ENCODE data around the gene ZNF518B.
"Not testable (repeated sequence)": the region's sequence is repeated elsewhere in the genome, so short reads cannot be mapped to it uniquely, and the experiment has no call there.

Gene ZNF518B

DNA sequence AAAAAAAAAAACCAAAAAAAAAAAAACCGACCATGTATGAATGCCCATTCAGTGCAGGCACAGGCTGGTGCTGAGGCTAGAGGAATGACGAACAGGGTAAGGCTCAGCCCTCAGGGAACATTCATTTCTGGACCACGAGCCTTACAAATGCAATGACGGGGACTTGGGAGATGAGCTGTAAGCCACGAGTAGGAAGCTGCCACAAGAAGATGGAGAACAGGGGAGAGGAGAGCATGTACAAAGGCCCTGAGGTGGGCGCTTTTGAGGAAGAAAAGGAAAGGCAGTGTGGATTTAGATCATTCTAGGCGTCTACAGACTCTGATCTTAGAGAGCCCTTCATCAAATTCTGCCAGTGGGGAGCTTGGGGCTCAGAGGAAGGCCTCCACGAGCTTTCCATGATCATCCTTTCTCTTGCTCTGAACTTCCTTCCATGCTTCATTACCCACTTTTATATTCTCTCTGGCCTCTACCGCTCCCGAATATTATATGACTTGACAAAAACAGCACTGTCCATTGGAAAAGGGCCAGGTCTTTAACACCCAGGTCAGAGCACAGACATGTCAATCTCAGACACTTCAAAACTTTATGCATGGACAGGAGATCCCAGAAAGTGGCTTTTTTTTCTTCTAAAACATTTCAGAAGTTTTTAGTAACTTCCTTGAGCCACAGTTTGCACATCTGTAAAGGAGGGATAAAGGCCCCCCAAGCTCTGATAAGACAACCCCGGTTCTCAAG, 3.3 kb upstream of the ZNF518B start:
- DNase-seq: peak; percentile 3

GRCh38 chr4:10459305-10459704, 2.1 kb upstream of the ZNF518B start:
- no peak for DNase-seq

- no peak for DNase-seq
Observed at GRCh38 chr4:10458177-10458576, 951 bp upstream of the ZNF518B start.

GRCh38 chr4:10456595-10457254, 501 bp downstream of the ZNF518B start:
- DNase-seq: peak; percentile 81

- no peak for DNase-seq
Observed at GRCh38 chr4:10456260-10456594, 999 bp downstream of the ZNF518B start.

DNA sequence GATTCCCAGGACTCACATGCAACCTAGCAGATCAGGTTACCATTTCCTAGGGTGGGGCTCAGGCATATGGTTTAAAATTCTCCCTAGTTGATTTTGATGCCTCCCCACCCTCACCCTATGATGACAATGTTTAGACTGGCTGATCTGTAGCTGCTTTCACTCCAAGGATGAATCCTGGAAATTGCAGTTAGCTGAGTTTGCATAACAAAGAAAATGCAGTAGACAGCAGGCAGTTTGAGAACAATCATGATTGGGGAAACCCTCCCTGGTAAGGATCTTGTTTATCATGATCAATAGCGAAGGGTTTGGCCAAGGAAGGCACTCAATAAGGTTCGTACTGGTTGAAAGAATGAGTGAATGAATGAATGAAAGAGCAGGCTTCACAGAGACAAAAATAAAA, 2.1 kb downstream of the ZNF518B start:
- no peak for DNase-seq

- no peak for DNase-seq
Observed at GRCh38 chr4:10454726-10455125, 2.5 kb downstream of the ZNF518B start.

GRCh38 chr4:10454121-10454520, 3.1 kb downstream of the ZNF518B start:
- no peak for DNase-seq

GRCh38 chr4:10448991-10449390, 8.2 kb downstream of the ZNF518B start:
- no peak for DNase-seq

- no peak for DNase-seq
Observed at GRCh38 chr4:10442976-10443375, 14.2 kb downstream of the ZNF518B start.

GRCh38 chr4:10441512-10441911, 15.7 kb downstream of the ZNF518B start:
- DNase-seq: no peak

DNA sequence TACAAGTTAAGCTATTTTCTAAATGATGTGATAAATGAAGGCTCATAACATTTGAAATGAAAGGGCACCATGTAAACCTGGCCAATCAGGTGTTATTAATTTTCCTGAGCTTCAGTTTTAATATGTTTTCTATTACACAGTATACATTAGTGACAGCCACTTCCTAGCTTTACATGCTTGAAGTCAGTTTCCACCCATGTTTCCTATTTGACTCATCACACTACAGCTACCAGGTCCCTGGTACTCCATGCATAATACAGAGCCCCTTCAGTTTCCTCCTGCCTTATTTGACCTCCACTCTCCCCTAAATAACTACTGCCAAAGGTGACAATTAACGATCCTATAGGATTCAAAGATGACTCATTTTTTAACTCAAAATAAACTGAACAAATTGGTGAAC, 18.3 kb downstream of the ZNF518B start:
- no peak for DNase-seq

DNA sequence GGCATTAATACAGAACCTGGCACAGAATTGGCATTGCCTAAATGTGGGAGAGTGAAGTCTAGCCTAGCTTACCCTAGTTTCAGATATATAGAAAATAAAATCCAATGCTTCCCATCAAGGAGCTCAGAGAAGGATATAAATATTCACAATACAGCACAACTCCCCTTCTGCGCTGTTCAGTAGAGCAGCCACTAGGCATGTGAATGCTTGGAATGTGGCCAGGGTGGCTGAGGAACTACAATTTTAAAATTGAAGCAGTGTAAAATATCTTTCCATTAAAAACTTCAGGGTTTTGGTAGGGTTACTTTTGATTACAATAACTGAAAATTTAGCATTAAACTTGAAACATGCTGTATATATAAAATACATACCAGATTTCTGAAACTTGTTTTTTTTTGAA, 19.5 kb downstream of the ZNF518B start:
- no peak for DNase-seq

DNA sequence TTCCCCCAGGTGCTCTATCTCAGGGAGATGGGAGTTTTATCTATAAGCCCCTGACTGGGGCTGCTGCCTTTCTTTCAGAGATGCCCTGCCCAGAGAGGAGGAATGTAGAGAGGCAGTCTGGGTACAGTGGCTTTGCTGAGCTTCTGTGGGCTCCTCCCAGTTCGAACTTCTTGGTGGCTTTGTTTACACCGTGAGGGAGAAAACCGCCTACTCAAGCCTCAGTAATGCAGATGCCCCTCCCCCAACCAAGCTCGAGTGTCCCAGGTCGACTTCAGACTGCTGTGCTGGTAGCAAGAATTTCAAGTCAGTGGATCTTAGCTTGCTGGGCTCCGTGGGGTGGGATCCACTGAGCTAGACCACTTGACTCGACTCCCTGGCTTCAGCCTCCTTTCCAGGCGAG, 29.5 kb downstream of the ZNF518B start:
- DNase-seq: not testable (repeated sequence)

DNA sequence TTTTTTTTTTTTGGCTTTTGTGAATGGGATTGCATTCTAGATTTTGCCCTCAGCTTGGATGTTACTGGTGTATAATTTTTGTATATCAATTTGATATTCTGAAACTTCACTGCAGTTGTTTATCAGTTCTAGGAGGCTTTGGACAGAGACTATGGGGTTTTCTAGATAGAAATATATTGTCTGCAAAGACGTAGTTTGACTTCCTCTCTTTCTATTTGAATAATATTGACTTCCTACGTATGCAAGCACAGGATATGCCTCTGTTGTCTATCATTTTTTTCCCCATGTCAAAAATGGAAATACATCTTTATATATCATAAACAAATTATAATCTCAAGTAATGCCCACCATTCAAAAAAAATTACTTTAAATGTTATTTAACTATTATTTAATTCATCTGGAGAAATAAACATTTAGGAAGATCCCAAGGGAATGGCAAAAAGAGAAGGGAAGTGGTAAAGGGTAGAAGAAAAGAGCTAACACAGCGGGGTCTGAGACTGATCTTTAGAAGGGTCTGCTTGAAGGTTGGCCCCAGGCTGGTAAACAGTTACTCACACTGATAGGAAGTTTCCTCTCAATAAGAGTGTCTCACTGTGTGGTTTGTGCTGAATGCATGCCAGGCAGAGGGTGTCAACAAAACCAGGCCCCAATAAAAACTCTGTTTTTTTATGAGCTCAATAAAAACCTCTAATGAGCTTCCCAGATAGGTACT, 35.7 kb downstream of the ZNF518B start:
- DNase-seq: no peak

- DNase-seq: no peak
Observed at GRCh38 chr4:10417740-10418139, 39.5 kb downstream of the ZNF518B start.

- no peak for DNase-seq
Observed at GRCh38 chr4:10416441-10416840, 40.8 kb downstream of the ZNF518B start.

- DNase-seq: no peak
Observed at GRCh38 chr4:10413177-10413576, 44.0 kb downstream of the ZNF518B start.

DNA sequence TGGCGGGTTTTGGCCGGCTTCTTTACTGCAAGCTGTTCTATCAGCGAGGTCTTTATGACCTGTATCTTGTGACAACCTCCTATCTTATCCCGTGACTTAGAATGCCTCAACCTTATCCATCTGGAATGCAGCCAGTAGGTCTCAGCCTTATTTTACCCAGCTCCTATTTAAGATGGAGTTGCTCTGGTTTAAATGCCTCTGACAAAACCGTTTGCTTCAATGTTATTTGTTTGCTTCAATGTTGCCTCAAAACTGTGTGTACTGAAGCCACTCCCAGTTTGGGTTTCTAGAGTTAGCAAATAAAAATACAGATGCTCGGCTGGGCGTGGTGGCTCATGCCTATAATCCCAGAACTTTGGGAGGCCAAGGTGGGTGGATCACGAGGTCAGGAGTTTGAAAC, 51.6 kb downstream of the ZNF518B start:
- DNase-seq: no peak

DNA sequence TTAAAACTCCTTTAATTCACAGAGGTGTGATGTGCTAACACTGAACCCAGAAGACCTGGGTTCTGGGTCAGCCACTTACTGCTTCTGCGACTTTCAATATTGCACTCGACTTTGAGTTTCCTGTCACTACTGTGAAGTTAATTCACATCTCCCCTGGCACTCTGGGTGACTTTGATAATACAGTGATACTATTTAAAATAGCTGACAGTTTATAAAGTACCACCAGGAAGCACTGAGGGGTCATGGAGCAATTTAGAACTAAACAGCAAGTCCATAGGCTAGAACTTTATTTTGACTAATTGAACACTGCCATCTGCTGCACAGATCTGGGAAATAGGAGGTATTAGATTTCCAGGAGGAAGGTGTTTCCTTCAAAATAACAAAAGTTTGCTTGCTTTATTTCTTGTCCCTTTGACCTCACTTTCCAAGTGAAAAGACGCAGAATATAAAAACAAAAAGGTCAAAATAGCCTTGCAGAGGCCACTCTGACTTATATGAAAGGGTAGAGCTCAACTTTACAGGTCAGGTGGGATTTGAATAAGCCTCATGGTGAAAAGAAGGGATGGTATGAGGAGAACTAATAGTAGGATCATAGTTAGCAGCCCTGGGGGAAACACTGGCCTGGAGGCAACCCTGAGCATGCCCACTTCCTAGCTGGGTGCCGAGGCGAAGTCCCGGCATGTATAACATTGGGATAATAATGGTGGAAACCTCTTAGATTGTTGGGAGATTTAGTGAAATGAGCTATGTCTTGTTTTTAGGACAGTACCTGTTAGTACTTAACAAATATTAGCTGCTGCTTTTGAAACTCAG, 53.4 kb downstream of the ZNF518B start:
- DNase-seq: peak; percentile 7

DNA sequence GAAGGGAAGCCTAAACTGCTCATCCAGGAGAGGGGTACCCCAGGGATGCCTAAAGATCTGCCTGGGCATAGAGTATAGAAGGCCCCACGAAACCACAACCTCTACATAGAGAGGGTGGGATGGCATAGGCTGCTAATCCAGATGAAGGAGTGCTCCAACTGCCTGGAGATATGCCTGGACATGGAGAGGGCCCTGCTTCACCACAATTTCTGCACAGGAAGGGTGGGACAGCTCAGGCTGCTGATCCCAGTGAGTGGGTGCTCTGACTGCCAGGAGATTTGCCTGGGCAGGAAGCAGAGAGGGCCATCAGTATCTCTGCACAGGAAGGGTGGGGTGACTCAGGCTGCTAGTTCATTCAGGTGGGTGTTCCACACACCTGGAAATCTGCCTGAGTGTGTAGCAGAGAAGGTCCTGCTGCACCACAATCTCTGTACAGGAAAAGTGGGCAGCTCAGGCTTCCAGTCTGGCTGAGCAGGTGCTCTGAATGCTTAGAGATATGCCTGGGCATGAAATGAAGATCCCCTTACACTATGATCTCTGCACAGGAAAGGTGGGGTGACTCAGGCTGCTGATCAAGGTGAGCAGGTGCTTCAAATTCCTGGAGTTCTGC, 61.1 kb downstream of the ZNF518B start:
- no peak for DNase-seq

Measured in right kidney (tissue), 1 donor.